Measurements from ENCODE around the gene PPM1L.

PPM1L gene

GRCh38 chr3:160916472-160916871 is 160.4 kb downstream of the PPM1L start:
- DNase-seq (ENCODE audit: low spot score in 2 of 2) = no peak
- Histone ChIP-seq H3K9me3 (no peaks in the 10 kb centered on the region), H3K27me3 (ENCODE audit: low read depth) (no peaks in the 10 kb centered on the region), H3K4me1 (no peaks in the 10 kb centered on the region), H3K4me3 (no peak overlapping the region), H3K36me3 (replicated peaks) (no peaks in the 10 kb centered on the region)
- in situ Hi-C loops (cut with MboI; ENCODE audit: low sequenced_read_pairs) = no loop called here

GRCh38 chr3:160919942-160920341 is 163.9 kb downstream of the PPM1L start:
- no peaks in the 10 kb centered on the region for H3K4me1 ChIP-seq
- H3K36me3 ChIP-seq (replicated peaks) = no peaks in the 10 kb centered on the region
- no peaks in the 10 kb centered on the region for H3K27me3 ChIP-seq (ENCODE audit: low read depth)
- DNase-seq (ENCODE audit: low spot score in 2 of 2) = no peak
- in situ Hi-C loops (cut with MboI; ENCODE audit: low sequenced_read_pairs) = no loop called here
- no peak overlapping the region for H3K4me3 ChIP-seq
- no peaks in the 10 kb centered on the region for H3K9me3 ChIP-seq

GRCh38 chr3:160921020-160921635 is 165.1 kb downstream of the PPM1L start:
- no peak overlapping the region for H3K4me3 ChIP-seq
- DNase-seq (ENCODE audit: low spot score in 2 of 2) = peak; percentile 35 to 53
- H3K9me3 ChIP-seq = no peaks in the 10 kb centered on the region
- H3K27me3 ChIP-seq (ENCODE audit: low read depth) = no peaks in the 10 kb centered on the region
- in situ Hi-C loops (cut with MboI; ENCODE audit: low sequenced_read_pairs) = no loop called here
- no peaks in the 10 kb centered on the region for H3K4me1 ChIP-seq
- no peaks in the 10 kb centered on the region for H3K36me3 ChIP-seq (replicated peaks)

GRCh38 chr3:160924776-160925175 is 168.7 kb downstream of the PPM1L start:
- H3K27me3 ChIP-seq (ENCODE audit: low read depth) = no peaks in the 10 kb centered on the region
- no peak for DNase-seq (ENCODE audit: low spot score in 2 of 2)
- no peaks in the 10 kb centered on the region for H3K36me3 ChIP-seq (replicated peaks)
- in situ Hi-C loops (cut with MboI; ENCODE audit: low sequenced_read_pairs) = no loop called here
- no peaks in the 10 kb centered on the region for H3K9me3 ChIP-seq
- no peak overlapping the region for H3K4me3 ChIP-seq
- H3K4me1 ChIP-seq = no peaks in the 10 kb centered on the region

GRCh38 chr3:160927620-160928019 is 171.6 kb downstream of the PPM1L start:
- no peak for DNase-seq (ENCODE audit: low spot score in 2 of 2)
- Histone ChIP-seq H3K4me1 (no peaks in the 10 kb centered on the region), H3K4me3 (no peak overlapping the region), H3K9me3 (no peaks in the 10 kb centered on the region), H3K36me3 (replicated peaks) (no peaks in the 10 kb centered on the region), H3K27me3 (ENCODE audit: low read depth) (peaks cover 2% of the 10 kb centered on the region; the same call in 1 of the 2 replicates)
- in situ Hi-C loops (cut with MboI; ENCODE audit: low sequenced_read_pairs) = no loop called here

GRCh38 chr3:160928183-160928726 is 172.2 kb downstream of the PPM1L start:
- DNase-seq (ENCODE audit: low spot score in 2 of 2) = peak in 1 of 2 experiments; percentile 5
- Histone ChIP-seq H3K9me3 (no peaks in the 10 kb centered on the region), H3K4me3 (no peak overlapping the region), H3K27me3 (ENCODE audit: low read depth) (peaks cover 5% of the 10 kb centered on the region; the same call in 1 of the 2 replicates), H3K36me3 (replicated peaks) (no peaks in the 10 kb centered on the region), H3K4me1 (no peaks in the 10 kb centered on the region)
- in situ Hi-C loops (cut with MboI; ENCODE audit: low sequenced_read_pairs) = no loop called here

- in situ Hi-C loops (cut with MboI; ENCODE audit: low sequenced_read_pairs) = no loop called here
- DNase-seq (ENCODE audit: low spot score in 2 of 2) = peak in 1 of 2 experiments; percentile 13
- peaks cover 5% of the 10 kb centered on the region; the same call in 1 of the 2 replicates for H3K27me3 ChIP-seq (ENCODE audit: low read depth)
- H3K4me1 ChIP-seq = no peaks in the 10 kb centered on the region
- H3K36me3 ChIP-seq (replicated peaks) = no peaks in the 10 kb centered on the region
- no peaks in the 10 kb centered on the region for H3K9me3 ChIP-seq
- H3K4me3 ChIP-seq = no peak overlapping the region
Observed at GRCh38 chr3:160929595-160929994, 173.6 kb downstream of the PPM1L start.

- H3K36me3 ChIP-seq (replicated peaks) = no peaks in the 10 kb centered on the region
- H3K4me3 ChIP-seq = no peak overlapping the region
- H3K9me3 ChIP-seq = no peaks in the 10 kb centered on the region
- no peaks in the 10 kb centered on the region for H3K4me1 ChIP-seq
- in situ Hi-C loops (cut with MboI; ENCODE audit: low sequenced_read_pairs) = loop anchor here (10.0 kb wide), 1 partner anchor 237 kb away; no protein-coding TSS in a partner anchor
- peaks cover 5% of the 10 kb centered on the region; the same call in 1 of the 2 replicates for H3K27me3 ChIP-seq (ENCODE audit: low read depth)
- no peak for DNase-seq (ENCODE audit: low spot score in 2 of 2)
Observed at GRCh38 chr3:160931474-160931873, 175.4 kb downstream of the PPM1L start.

- no peaks in the 10 kb centered on the region for H3K9me3 ChIP-seq
- in situ Hi-C loops (cut with MboI; ENCODE audit: low sequenced_read_pairs) = loop anchor here (10.0 kb wide), 1 partner anchor 241 kb away; no protein-coding TSS in a partner anchor
- no peak for DNase-seq (ENCODE audit: low spot score in 2 of 2)
- no peak overlapping the region for H3K4me3 ChIP-seq
- H3K27me3 ChIP-seq (ENCODE audit: low read depth) = peaks cover 5% of the 10 kb centered on the region; the same call in 1 of the 2 replicates
- H3K4me1 ChIP-seq = no peaks in the 10 kb centered on the region
- no peaks in the 10 kb centered on the region for H3K36me3 ChIP-seq (replicated peaks)
Observed at GRCh38 chr3:160935413-160936095, 179.5 kb downstream of the PPM1L start.

- in situ Hi-C loops (cut with MboI; ENCODE audit: low sequenced_read_pairs) = no loop called here
- no peaks in the 10 kb centered on the region for H3K4me1 ChIP-seq
- no peaks in the 10 kb centered on the region for H3K36me3 ChIP-seq (replicated peaks)
- peak; percentile 54 to 84 for DNase-seq (ENCODE audit: low spot score in 2 of 2)
- H3K27me3 ChIP-seq (ENCODE audit: low read depth) = no peaks in the 10 kb centered on the region
- H3K9me3 ChIP-seq = no peaks in the 10 kb centered on the region
- no peak overlapping the region for H3K4me3 ChIP-seq
Observed at GRCh38 chr3:160941885-160942494, 186.0 kb downstream of the PPM1L start.

- Histone ChIP-seq H3K27me3 (ENCODE audit: low read depth) (no peaks in the 10 kb centered on the region), H3K36me3 (replicated peaks) (no peaks in the 10 kb centered on the region), H3K4me3 (no peak overlapping the region), H3K4me1 (no peaks in the 10 kb centered on the region), H3K9me3 (no peaks in the 10 kb centered on the region)
- DNase-seq (ENCODE audit: low spot score in 2 of 2) = no peak
- in situ Hi-C loops (cut with MboI; ENCODE audit: low sequenced_read_pairs) = no loop called here
Observed at GRCh38 chr3:160943996-160944395, 188.0 kb downstream of the PPM1L start.

GRCh38 chr3:160945336-160945735 is 189.3 kb downstream of the PPM1L start:
- no peaks in the 10 kb centered on the region for H3K36me3 ChIP-seq (replicated peaks)
- no peaks in the 10 kb centered on the region for H3K4me1 ChIP-seq
- no peak overlapping the region for H3K4me3 ChIP-seq
- in situ Hi-C loops (cut with MboI; ENCODE audit: low sequenced_read_pairs) = no loop called here
- H3K9me3 ChIP-seq = no peaks in the 10 kb centered on the region
- DNase-seq (ENCODE audit: low spot score in 2 of 2) = no peak
- H3K27me3 ChIP-seq (ENCODE audit: low read depth) = no peaks in the 10 kb centered on the region

GRCh38 chr3:160948273-160948672 is 192.2 kb downstream of the PPM1L start:
- Histone ChIP-seq H3K36me3 (replicated peaks) (no peaks in the 10 kb centered on the region), H3K9me3 (no peaks in the 10 kb centered on the region), H3K4me3 (no peak overlapping the region), H3K27me3 (ENCODE audit: low read depth) (no peaks in the 10 kb centered on the region), H3K4me1 (no peaks in the 10 kb centered on the region)
- DNase-seq (ENCODE audit: low spot score in 2 of 2) = no peak
- in situ Hi-C loops (cut with MboI; ENCODE audit: low sequenced_read_pairs) = no loop called here

- Histone ChIP-seq H3K4me3 (no peak overlapping the region), H3K36me3 (replicated peaks) (no peaks in the 10 kb centered on the region), H3K27me3 (ENCODE audit: low read depth) (no peaks in the 10 kb centered on the region), H3K4me1 (no peaks in the 10 kb centered on the region), H3K9me3 (no peaks in the 10 kb centered on the region)
- in situ Hi-C loops (cut with MboI; ENCODE audit: low sequenced_read_pairs) = no loop called here
- DNase-seq (ENCODE audit: low spot score in 2 of 2) = no peak
Observed at GRCh38 chr3:160949460-160949859, 193.4 kb downstream of the PPM1L start.
